H1 (cell line): ENCODE results near the gene RTKN. TPM values are rescaled to one million over a fixed set of nuclear protein-coding genes. Genes with fewer than 3 reads are reported as not detected.

Experiments used
- CTCF ChIA-PET: fragments of 300-600 bp; sonication (Branson Sonifier 250); formaldehyde crosslinking; loops from one replicate; lab custom pipeline; 2021; ENCODE audit not compliant: partially characterized antibody; lab: Charles Lee
- POLR2A ChIA-PET: fragments of 300-600 bp; sonication (Branson Sonifier 250); formaldehyde crosslinking; loops from one replicate; lab custom pipeline; 2021; ENCODE audit warnings: inconsistent platforms; ENCODE audit not compliant: partially characterized antibody; lab: Charles Lee
- DNase-seq, 2 experiments: peaks; one replicate each; pipeline versions ENCODE4 v3.0.0 to v3.0.0-alpha.2; 2010 to 2022; ENCODE audit warnings: low spot score in 2 of 2, low read depth in 1 of 2, mixed read lengths in 1 of 2
- FAIRE-seq: peaks from 2 replicates; lab custom pipeline; 2011; peaks lifted over from hg19 to GRCh38; lab: Jason Lieb, UNC
- H2AFZ ChIP-seq: 2 replicates; pipeline ENCODE4 v1.8.1; 2012; ENCODE audit warnings: low read length, inconsistent platforms
- H2AK5ac ChIP-seq: 2 replicates; pipeline ENCODE4 v1.6.1; 2013; ENCODE audit warnings: low read depth, low read length
- H2BK120ac ChIP-seq: replicated peaks from 2 replicates; pipeline ENCODE3; 2013; ENCODE audit warnings: low read depth, low read length, inconsistent platforms
- H2BK12ac ChIP-seq: 2 replicates; pipeline ENCODE4 v1.6.1; 2013; ENCODE audit warnings: low read depth, low read length
- H2BK15ac ChIP-seq: 2 replicates; pipeline ENCODE4 v1.6.1; 2013; ENCODE audit warnings: low read length
- H2BK20ac ChIP-seq: 2 replicates; pipeline ENCODE4 v1.6.1; 2013; ENCODE audit warnings: low read length
- H2BK5ac ChIP-seq: 2 replicates; pipeline ENCODE4 v1.6.1; 2013; ENCODE audit warnings: low read depth, low read length
- H3K14ac ChIP-seq: 2 replicates; pipeline ENCODE4 v1.6.1; 2013; ENCODE audit warnings: inconsistent platforms; ENCODE audit not compliant: insufficient read length
- H3K18ac ChIP-seq: 2 replicates; pipeline ENCODE4 v1.6.1; 2013; ENCODE audit warnings: low read length; ENCODE audit errors: extremely low read depth
- H3K23ac ChIP-seq: 2 replicates; pipeline ENCODE4 v1.6.1; 2013; ENCODE audit warnings: inconsistent platforms; ENCODE audit not compliant: insufficient read length
- H3K23me2 ChIP-seq: 2 replicates; pipeline ENCODE4 v1.6.1; 2013; ENCODE audit warnings: low read depth, low read length
- H3K27ac ChIP-seq: 2 replicates; pipeline ENCODE4 v1.6.1; 2011; ENCODE audit warnings: low read depth, low read length, inconsistent platforms
- H3K27me3 ChIP-seq, 4 experiments: replicated peaks in 1 of 4; 1 replicate in 1 of 4; 2 replicates in 3 of 4; pipeline versions ENCODE4 v1.6.1 to v1.8.1; 2011 to 2013; ENCODE audit warnings: low read length in 3 of 4, mild to moderate bottlenecking in 3 of 4, inconsistent platforms in 2 of 4, mixed read lengths in 2 of 4, moderate library complexity in 1 of 4; ENCODE audit not compliant: control insufficient read depth in 3 of 4, insufficient read depth in 3 of 4; ENCODE audit errors: extremely low read depth in 1 of 4
- H3K36me3 ChIP-seq, 4 experiments: 2 replicates each; pipeline versions ENCODE4 v1.6.1 to v1.8.1; 2011 to 2013; ENCODE audit warnings: mild to moderate bottlenecking in 4 of 4, low read length in 3 of 4, moderate library complexity in 2 of 4, control low read depth in 1 of 4, inconsistent platforms in 1 of 4; ENCODE audit not compliant: insufficient read depth in 4 of 4, control insufficient read depth in 2 of 4
- H3K4ac ChIP-seq: replicated peaks from 2 replicates; pipeline ENCODE3; 2013; ENCODE audit warnings: low read length, low read depth, mixed read lengths, inconsistent platforms; ENCODE audit not compliant: insufficient read length
- H3K4me1 ChIP-seq, 4 experiments: replicated peaks in 1 of 4; 1 replicate in 1 of 4; 2 replicates in 3 of 4; pipeline versions ENCODE4 v1.6.1 to v1.8.1; 2011 to 2013; ENCODE audit warnings: low read length in 3 of 4, inconsistent platforms in 2 of 4, mixed read lengths in 1 of 4; ENCODE audit not compliant: insufficient read depth in 4 of 4, control insufficient read depth in 3 of 4
- H3K4me2 ChIP-seq, 2 experiments: 2 replicates each; pipeline versions ENCODE4 v1.6.1 to v1.8.1; 2011 to 2013; ENCODE audit warnings: low read depth in 2 of 2, low read length in 2 of 2, control low read depth in 1 of 2, inconsistent platforms in 1 of 2, mild to moderate bottlenecking in 1 of 2; ENCODE audit not compliant: insufficient read depth in 1 of 2
- H3K4me3 ChIP-seq, 4 experiments: fragments of 200-600, 300-600 bp in 1 of 4; sonication (generic), shearing (Covaris generic), sonication (Bioruptor Twin) in 1 of 4; 2 replicates each; pipeline versions ENCODE4 v1.5.1 to v1.8.1; 2011 to 2016; ENCODE audit warnings: low read length in 4 of 4, low read depth in 3 of 4, control low read depth in 2 of 4, inconsistent platforms in 2 of 4, mild to moderate bottlenecking in 2 of 4, mixed read lengths in 1 of 4, moderate library complexity in 1 of 4; ENCODE audit not compliant: insufficient read depth in 2 of 4; ENCODE audit errors: extremely low read depth in 1 of 4
- H3K56ac ChIP-seq: replicated peaks from 2 replicates; pipeline ENCODE3; 2013; ENCODE audit warnings: low read depth, mild to moderate bottlenecking, mixed read lengths, low read length, inconsistent platforms; ENCODE audit not compliant: insufficient read length
- H3K79me1 ChIP-seq: 2 replicates; pipeline ENCODE4 v1.6.1; 2013; ENCODE audit warnings: low read depth, low read length, control low read depth
- H3K79me2 ChIP-seq, 2 experiments: 2 replicates each; pipeline versions ENCODE4 v1.6.1 to v1.8.1; 2012 to 2013; ENCODE audit warnings: low read length in 2 of 2, mild to moderate bottlenecking in 2 of 2, inconsistent platforms in 1 of 2; ENCODE audit not compliant: insufficient read depth in 2 of 2, control insufficient read depth in 1 of 2
- H3K9ac ChIP-seq, 4 experiments: replicated peaks in 1 of 4; 1 replicate in 1 of 4; 2 replicates in 3 of 4; pipeline versions ENCODE4 v1.6.1 to v1.8.1; 2011 to 2013; ENCODE audit warnings: low read depth in 3 of 4, low read length in 3 of 4, control low read depth in 2 of 4, mild to moderate bottlenecking in 2 of 4, moderate library complexity in 2 of 4, inconsistent platforms in 1 of 4; ENCODE audit errors: extremely low read depth in 1 of 4
- H3K9me3 ChIP-seq, 2 experiments: 2 replicates each; pipeline versions ENCODE4 v1.6.1 to v1.8.1; 2012 to 2013; ENCODE audit warnings: mild to moderate bottlenecking in 2 of 2, moderate library complexity in 2 of 2, control low read depth in 1 of 2, inconsistent platforms in 1 of 2, low read depth in 1 of 2, low read length in 1 of 2, mixed read lengths in 1 of 2; ENCODE audit not compliant: insufficient read depth in 2 of 2
- H4K20me1 ChIP-seq, 2 experiments: replicated peaks in 1 of 2; 2 replicates each; pipeline versions ENCODE3 to v1.8.1; 2011 to 2013; ENCODE audit warnings: inconsistent platforms in 2 of 2, low read length in 2 of 2, mild to moderate bottlenecking in 1 of 2; ENCODE audit not compliant: insufficient read depth in 2 of 2, control insufficient read depth in 1 of 2
- H4K5ac ChIP-seq: 2 replicates; pipeline ENCODE4 v1.6.1; 2013; ENCODE audit warnings: low read length, low read depth, mixed read lengths, inconsistent platforms; ENCODE audit not compliant: insufficient read length
- H4K8ac ChIP-seq: 2 replicates; pipeline ENCODE4 v1.8.0; 2013; ENCODE audit warnings: mild to moderate bottlenecking, moderate library complexity, low read length, inconsistent platforms; ENCODE audit not compliant: insufficient read depth; ENCODE audit errors: extremely low read depth
- H4K91ac ChIP-seq: replicated peaks from 2 replicates; pipeline ENCODE3; 2013; ENCODE audit warnings: low read length, mixed read lengths, inconsistent platforms; ENCODE audit not compliant: insufficient read length
- BCL11A ChIP-seq, 2 experiments: IDR thresholded peaks; one replicate each; pipeline ENCODE4 v1.6.1; 2011; ENCODE audit warnings: low read depth in 2 of 2, low read length in 2 of 2, mild to moderate bottlenecking in 2 of 2
- CEBPB ChIP-seq: IDR thresholded peaks from 2 replicates; pipeline ENCODE4 v1.6.1; 2012; ENCODE audit warnings: low read depth, low read length
- EZH2 ChIP-seq: fragments of 200-600 bp; sonication (generic); IDR thresholded peaks from 2 replicates; pipeline ENCODE4 v1.7.1; 2012; ENCODE audit warnings: low read depth, mild to moderate bottlenecking, moderate library complexity, low read length, inconsistent platforms; ENCODE audit not compliant: severe bottlenecking
- GABPA ChIP-seq: IDR thresholded peaks from 2 replicates; pipeline ENCODE4 v1.6.1; 2011; ENCODE audit warnings: mild to moderate bottlenecking, low read length, moderate library complexity, borderline replicate concordance; ENCODE audit not compliant: insufficient read depth
- JUND ChIP-seq: IDR thresholded peaks from 2 replicates; pipeline ENCODE4 v1.6.1; 2011; ENCODE audit warnings: mild to moderate bottlenecking, improper control_type of control experiment, low read length
- RAD21 ChIP-seq, 2 experiments: IDR thresholded peaks in 1 of 2; conservative IDR thresholded peaks in 1 of 2; 2 replicates each; pipeline ENCODE4 v1.6.1; 2011; ENCODE audit warnings: low read depth in 2 of 2, low read length in 2 of 2, improper control_type of control experiment in 1 of 2, inconsistent platforms in 1 of 2, mild to moderate bottlenecking in 1 of 2, moderate library complexity in 1 of 2
- SAP30 ChIP-seq: fragments of 300-600 bp; sonication (generic); IDR thresholded peaks from 2 replicates; pipeline ENCODE4 v1.7.1; 2012; ENCODE audit warnings: low read length, moderate library complexity, mild to moderate bottlenecking, inconsistent platforms; ENCODE audit not compliant: insufficient read depth, insufficient replicate concordance
- SIX5 ChIP-seq: IDR thresholded peaks from 2 replicates; pipeline ENCODE4 v1.6.1; 2011; ENCODE audit warnings: mild to moderate bottlenecking, low read depth, low read length
- SP4 ChIP-seq: IDR thresholded peaks from 2 replicates; pipeline ENCODE4 v1.6.1; 2012; ENCODE audit warnings: low read length, inconsistent platforms
- SRF ChIP-seq: IDR thresholded peaks from 2 replicates; pipeline ENCODE4 v1.6.1; 2011; ENCODE audit warnings: mild to moderate bottlenecking, low read depth, low read length, moderate library complexity
- TEAD4 ChIP-seq: IDR thresholded peaks from 2 replicates; pipeline ENCODE4 v1.6.1; 2012; ENCODE audit warnings: low read depth, low read length, inconsistent platforms, mixed read lengths
- WGBS, 2 experiments: shearing (Covaris generic) in 1 of 2; methylation state at CpG; one replicate each; pipeline versions ENCODE4 v1.1.6 to v1.1.7; 2013 to 2015; ENCODE audit warnings: low lambda C conversion rate in 2 of 2, mixed read lengths in 2 of 2, inconsistent platforms in 1 of 2, low coverage in 1 of 2, missing lambda C conversion rate in 1 of 2; ENCODE audit not compliant: insufficient replicate concordance in 2 of 2, insufficient coverage in 1 of 2, insufficient read length in 1 of 2; ENCODE audit errors: extremely low coverage in 1 of 2, missing lambda C conversion rate in 1 of 2; 5-methylcytosine and 5-hydroxymethylcytosine counted together
- polyA plus RNA-seq, 7 experiments: library from polyadenylated mRNA; depleted of rRNA in 3 of 7; stranded (reverse) in 5 of 7; unstranded in 2 of 7; fragments of >200 nt in 5 of 7; fragments of 200-250 nt in 2 of 7; gene quantifications; 1 replicate in 5 of 7; 2 replicates in 1 of 7; 4 replicates in 1 of 7; pipeline versions ENCODE4 v1.2.1 to v1.2.3, GENCODE V29; 2011 to 2013; ENCODE audit warnings: missing spikeins in 2 of 7, mixed read lengths in 2 of 7
- total RNA-seq: library from RNA; stranded (reverse); fragmentation: NEBNext Ultra II Directional; extraction: Animal tissue kit (Norgen Biotek cat#: 25700); gene quantifications from 2 replicates; pipeline ENCODE4 v1.2.1, GENCODE V29; 2021
- TF ChIP-seq, protein P1 (sequence below): IDR thresholded peaks from 2 replicates; pipeline ENCODE4 v1.6.1; 2012; ENCODE audit warnings: low read length, inconsistent platforms

Gene RTKN
- total and polyA plus RNA-seq, 2 of the 8 experiments (the other 6 are each of a cell fraction or from before 2014, with no cell fraction given) = 40.2 to 54.1 TPM

DNA sequence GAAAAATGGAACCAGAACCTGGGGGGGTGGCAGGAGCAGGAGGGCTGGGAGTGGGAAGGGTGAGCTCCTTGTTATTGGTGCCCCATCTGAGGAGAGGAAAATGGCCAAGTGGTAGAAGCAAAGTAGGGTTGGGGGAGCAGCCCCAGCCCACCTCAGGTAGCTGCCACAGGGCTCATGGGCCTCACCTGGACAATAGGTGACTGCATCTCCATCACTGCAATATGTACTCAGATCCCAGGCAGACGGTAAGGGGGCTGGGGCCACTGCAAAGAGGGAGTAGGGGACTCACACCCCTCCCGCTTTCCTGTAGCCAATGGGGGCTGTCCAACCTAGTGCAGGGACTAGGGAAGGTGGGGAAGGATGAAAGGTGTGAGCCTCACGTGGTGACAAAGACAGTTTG, 24.5 kb downstream of the RTKN start:
- H2BK15ac ChIP-seq = no peak overlapping the region
- no peak overlapping the region for H3K27ac ChIP-seq
- H4K91ac ChIP-seq = no peak overlapping the region
- H3K36me3 ChIP-seq = no peaks in the 10 kb centered on the region
- no peaks in the 10 kb centered on the region for H3K27me3 ChIP-seq
- H3K18ac ChIP-seq = no peak overlapping the region; the same call in 1 of the 2 replicates
- H2BK20ac ChIP-seq = no peak overlapping the region
- no peak overlapping the region for H2AK5ac ChIP-seq
- H2AFZ ChIP-seq = no peak overlapping the region
- no peak overlapping the region for H2BK120ac ChIP-seq
- peaks cover 9% of the 10 kb centered on the region for H3K23me2 ChIP-seq
- no peaks in the 10 kb centered on the region for H3K9me3 ChIP-seq
- H2BK5ac ChIP-seq = no peak overlapping the region
- H3K23ac ChIP-seq = no peak overlapping the region
- no peak for DNase-seq
- no peak overlapping the region for H4K5ac ChIP-seq
- no peak overlapping the region for H4K8ac ChIP-seq
- 61% methylated on average over 3 of the region's 3 CpGs; no CpG with 5 or more reads in 1 of the 2 experiments for WGBS, 2 experiments
- no peak overlapping the region for H3K4me2 ChIP-seq
- no peaks in the 10 kb centered on the region for H3K79me1 ChIP-seq
- peaks cover 0 to 14% (median 2%) of the 10 kb centered on the region in 4 experiments; a peak in 4 of 7 replicates for H3K4me1 ChIP-seq
- H3K4ac ChIP-seq = no peak overlapping the region
- no peak overlapping the region for H3K14ac ChIP-seq
- no peak overlapping the region for H3K9ac ChIP-seq
- no peak overlapping the region for H2BK12ac ChIP-seq
- FAIRE-seq = no peak
- H3K79me2 ChIP-seq = no peaks in the 10 kb centered on the region
- H3K56ac ChIP-seq = no peak overlapping the region
- ChIA-PET POLR2A (interaction anchor here (0.9 to 1.6 kb wide), 2 partner anchors 10 to 42 kb away, joined by 3 read pairs; no protein-coding TSS in a partner anchor), CTCF (no interaction called here)
- H4K20me1 ChIP-seq = no peaks in the 10 kb centered on the region
- H3K4me3 ChIP-seq = no peak overlapping the region
- TF ChIP-seq SAP30 (no peak), JUND (no peak), SRF (no peak), TEAD4 (no peak), SIX5 (no peak), BCL11A (IDR thresholded peaks at IDR 0.05; ENCODE audit: low read depth in 2 of 2, low read length in 2 of 2) (no peak), CEBPB (no peak), RAD21 (IDR thresholded peaks at IDR 0.05 in 1 of 2, conservative IDR thresholded peaks at IDR 0.05 in 1 of 2; ENCODE audit: low read depth in 2 of 2, low read length in 2 of 2) (no peak), EZH2 (no peak), GABPA (no peak), SP4 (no peak)
- TF ChIP-seq, protein P1, sequence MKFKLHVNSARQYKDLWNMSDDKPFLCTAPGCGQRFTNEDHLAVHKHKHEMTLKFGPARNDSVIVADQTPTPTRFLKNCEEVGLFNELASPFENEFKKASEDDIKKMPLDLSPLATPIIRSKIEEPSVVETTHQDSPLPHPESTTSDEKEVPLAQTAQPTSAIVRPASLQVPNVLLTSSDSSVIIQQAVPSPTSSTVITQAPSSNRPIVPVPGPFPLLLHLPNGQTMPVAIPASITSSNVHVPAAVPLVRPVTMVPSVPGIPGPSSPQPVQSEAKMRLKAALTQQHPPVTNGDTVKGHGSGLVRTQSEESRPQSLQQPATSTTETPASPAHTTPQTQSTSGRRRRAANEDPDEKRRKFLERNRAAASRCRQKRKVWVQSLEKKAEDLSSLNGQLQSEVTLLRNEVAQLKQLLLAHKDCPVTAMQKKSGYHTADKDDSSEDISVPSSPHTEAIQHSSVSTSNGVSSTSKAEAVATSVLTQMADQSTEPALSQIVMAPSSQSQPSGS = no peak
